ENCODE measurements around the gene OSTM1.

The OSTM1 gene

DNA sequence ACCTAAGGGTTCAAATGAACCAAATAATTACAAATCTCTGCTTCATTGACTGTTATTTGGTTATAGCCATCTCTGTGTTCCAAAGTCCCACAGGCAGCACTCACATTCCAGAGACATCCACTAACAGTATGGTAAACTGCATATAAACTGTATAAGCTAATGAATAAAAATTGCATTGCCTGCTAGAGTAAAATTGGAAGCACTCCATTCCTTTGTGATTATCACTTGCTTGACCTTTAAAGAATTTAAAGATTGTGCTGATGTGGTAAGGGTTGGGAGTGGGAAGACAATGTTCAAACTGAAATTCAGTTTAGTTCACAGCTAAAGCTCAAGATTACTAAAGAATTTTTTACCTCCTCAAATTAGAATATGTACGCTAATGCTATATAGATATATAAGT, 31.0 kb upstream of the OSTM1 start:
- H3K27ac ChIP-seq, result no peak overlapping the region
- no peak for DNase-seq (ENCODE audit: low spot score)
- H3K4me3 ChIP-seq, result no peak overlapping the region
- TF ChIP-seq, protein P1, sequence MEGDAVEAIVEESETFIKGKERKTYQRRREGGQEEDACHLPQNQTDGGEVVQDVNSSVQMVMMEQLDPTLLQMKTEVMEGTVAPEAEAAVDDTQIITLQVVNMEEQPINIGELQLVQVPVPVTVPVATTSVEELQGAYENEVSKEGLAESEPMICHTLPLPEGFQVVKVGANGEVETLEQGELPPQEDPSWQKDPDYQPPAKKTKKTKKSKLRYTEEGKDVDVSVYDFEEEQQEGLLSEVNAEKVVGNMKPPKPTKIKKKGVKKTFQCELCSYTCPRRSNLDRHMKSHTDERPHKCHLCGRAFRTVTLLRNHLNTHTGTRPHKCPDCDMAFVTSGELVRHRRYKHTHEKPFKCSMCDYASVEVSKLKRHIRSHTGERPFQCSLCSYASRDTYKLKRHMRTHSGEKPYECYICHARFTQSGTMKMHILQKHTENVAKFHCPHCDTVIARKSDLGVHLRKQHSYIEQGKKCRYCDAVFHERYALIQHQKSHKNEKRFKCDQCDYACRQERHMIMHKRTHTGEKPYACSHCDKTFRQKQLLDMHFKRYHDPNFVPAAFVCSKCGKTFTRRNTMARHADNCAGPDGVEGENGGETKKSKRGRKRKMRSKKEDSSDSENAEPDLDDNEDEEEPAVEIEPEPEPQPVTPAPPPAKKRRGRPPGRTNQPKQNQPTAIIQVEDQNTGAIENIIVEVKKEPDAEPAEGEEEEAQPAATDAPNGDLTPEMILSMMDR (IDR thresholded peaks at IDR 0.05), result no peak

- no peak overlapping the region for H3K4me3 ChIP-seq
- TF ChIP-seq, protein P1 (IDR thresholded peaks at IDR 0.05), result no peak
- DNase-seq (ENCODE audit: low spot score), result no peak
- H3K27ac ChIP-seq, result no peak overlapping the region
Observed at GRCh38 chr6:108102965-108103364, 28.4 kb upstream of the OSTM1 start.

- Histone ChIP-seq H3K27ac (no peak overlapping the region), H3K4me3 (no peak overlapping the region)
- TF ChIP-seq, protein P1 (IDR thresholded peaks at IDR 0.05), result no peak
- no peak for DNase-seq (ENCODE audit: low spot score)
Observed at GRCh38 chr6:108100003-108100402, 25.5 kb upstream of the OSTM1 start.

DNA sequence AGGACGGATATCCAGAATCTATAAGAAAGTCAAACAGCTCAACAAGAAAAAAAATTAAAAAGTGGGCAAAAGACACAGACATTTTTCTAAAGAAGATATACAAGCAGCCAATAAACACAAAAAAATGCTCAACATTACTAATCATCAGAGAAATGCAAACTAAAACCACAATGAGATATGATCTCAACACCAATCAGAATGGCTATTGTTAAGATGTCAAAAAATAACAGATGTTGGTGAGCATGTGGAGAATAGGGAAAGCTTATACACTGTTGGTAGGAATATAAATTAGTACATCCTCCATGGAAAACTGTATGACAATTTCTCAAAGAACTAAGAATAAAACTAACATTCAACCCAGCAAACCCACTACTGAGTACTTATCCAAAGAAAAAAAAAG, 23.3 kb upstream of the OSTM1 start:
- Histone ChIP-seq H3K4me3 (no peak overlapping the region), H3K27ac (no peak overlapping the region)
- DNase-seq (ENCODE audit: low spot score), result no peak
- TF ChIP-seq, protein P1 (IDR thresholded peaks at IDR 0.05), result no peak

GRCh38 chr6:108093781-108094300, 19.3 kb upstream of the OSTM1 start:
- Histone ChIP-seq H3K27ac (no peak overlapping the region), H3K4me3 (no peak overlapping the region)
- no peak for DNase-seq (ENCODE audit: low spot score)
- TF ChIP-seq, protein P1 (IDR thresholded peaks at IDR 0.05), result no peak

DNA sequence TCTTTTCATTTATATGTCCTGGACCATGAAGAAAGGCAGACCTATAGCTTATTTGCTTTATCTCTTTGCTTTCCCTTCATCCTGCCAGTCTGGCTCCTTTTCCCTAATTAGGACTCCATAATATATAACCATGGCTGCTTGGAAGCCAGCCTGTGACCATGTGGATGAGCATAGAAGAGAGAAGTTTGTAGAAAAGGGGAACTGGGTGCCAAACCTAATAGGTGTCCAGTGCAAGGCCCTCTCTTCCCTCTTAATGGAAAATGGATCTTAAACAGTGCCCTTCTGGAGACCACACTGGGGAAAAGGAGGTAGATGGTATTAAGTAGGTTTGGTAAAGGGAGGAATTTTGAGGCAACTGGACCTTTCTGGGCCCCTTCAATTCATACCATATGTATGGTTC, 16.7 kb upstream of the OSTM1 start:
- DNase-seq (ENCODE audit: low spot score), result no peak
- Histone ChIP-seq H3K4me3 (no peak overlapping the region), H3K27ac (no peak overlapping the region)
- TF ChIP-seq, protein P1 (IDR thresholded peaks at IDR 0.05), result no peak

- TF ChIP-seq, protein P1 (IDR thresholded peaks at IDR 0.05), result no peak
Observed at GRCh38 chr6:108083349-108083748, 8.8 kb upstream of the OSTM1 start.

More at GRCh38 chr6:108083349-108083748, 8.8 kb upstream of the OSTM1 start:
- no peak overlapping the region for H3K27ac ChIP-seq
- no peak overlapping the region for H3K4me3 ChIP-seq
- DNase-seq (ENCODE audit: low spot score), result no peak

All from coronary artery (tissue), 2 donors.